HEK293 (cell line): Measurements from ENCODE around the gene TMEM229B.

Experiments
- ATF2 ChIP-seq: fragments of 450-650 bp; formaldehyde crosslinking; IDR thresholded peaks from 2 replicates; pipeline ENCODE4 v1.5.1; 2016; ENCODE audit warnings: missing biosample characterization, missing genetic modification characterization, low read depth
- ZNF423 ChIP-seq: fragments of 450-650 bp; formaldehyde crosslinking; IDR thresholded peaks from 2 replicates; pipeline ENCODE4 v1.5.1; 2016; ENCODE audit warnings: missing biosample characterization, missing genetic modification characterization
- ZNF530 ChIP-seq: fragments of 450-650 bp; formaldehyde crosslinking; IDR thresholded peaks from 2 replicates; pipeline ENCODE4 v1.5.1; 2016; ENCODE audit warnings: low read depth, missing biosample characterization, missing genetic modification characterization
- ZNF600 ChIP-seq: fragments of 450-650 bp; formaldehyde crosslinking; IDR thresholded peaks from 2 replicates; pipeline ENCODE4 v1.5.1; 2016; ENCODE audit warnings: missing biosample characterization, missing genetic modification characterization
- TF ChIP-seq, protein P1 (sequence below): fragments of 450-650 bp; formaldehyde crosslinking; conservative IDR thresholded peaks from 2 replicates; pipeline ENCODE4 v1.5.1; 2016; ENCODE audit warnings: low read depth, missing biosample characterization, missing genetic modification characterization
- TF ChIP-seq, protein P2 (sequence below): fragments of 450-650 bp; formaldehyde crosslinking; IDR thresholded peaks from 2 replicates; pipeline ENCODE4 v1.5.1; 2016; ENCODE audit warnings: missing biosample characterization, missing genetic modification characterization
- TF ChIP-seq, protein P3 (sequence below): fragments of 450-650 bp; formaldehyde crosslinking; IDR thresholded peaks from 2 replicates; pipeline ENCODE4 v1.5.1; 2016; ENCODE audit warnings: missing biosample characterization, missing genetic modification characterization, borderline replicate concordance

DNA sequence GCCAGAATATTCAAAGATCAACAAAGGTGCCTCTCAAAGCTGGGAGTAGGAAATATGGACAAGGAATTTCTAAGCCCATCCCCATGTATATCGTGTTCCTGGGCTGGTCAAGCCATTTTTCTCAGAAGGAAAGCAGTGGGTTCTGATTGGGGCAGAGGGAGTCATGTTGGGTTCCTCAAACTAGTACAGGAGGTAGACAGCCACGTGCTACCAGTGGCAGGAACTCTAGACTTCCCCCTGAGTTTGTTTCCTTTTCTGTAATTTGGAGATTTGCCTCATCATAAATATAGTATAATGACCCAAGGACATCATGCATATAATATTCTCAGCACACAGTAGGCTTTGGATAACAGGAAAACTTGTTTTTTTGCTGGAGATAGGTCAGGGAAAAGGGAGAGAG lies 28.2 kb upstream of the TMEM229B start:
- TF ChIP-seq ZNF423 (no peak), ZNF600 (tag by site-specific recombination) (no peak), ZNF530 (no peak), ATF2 (tag by site-specific recombination) (no peak)
- TF ChIP-seq, protein P1, sequence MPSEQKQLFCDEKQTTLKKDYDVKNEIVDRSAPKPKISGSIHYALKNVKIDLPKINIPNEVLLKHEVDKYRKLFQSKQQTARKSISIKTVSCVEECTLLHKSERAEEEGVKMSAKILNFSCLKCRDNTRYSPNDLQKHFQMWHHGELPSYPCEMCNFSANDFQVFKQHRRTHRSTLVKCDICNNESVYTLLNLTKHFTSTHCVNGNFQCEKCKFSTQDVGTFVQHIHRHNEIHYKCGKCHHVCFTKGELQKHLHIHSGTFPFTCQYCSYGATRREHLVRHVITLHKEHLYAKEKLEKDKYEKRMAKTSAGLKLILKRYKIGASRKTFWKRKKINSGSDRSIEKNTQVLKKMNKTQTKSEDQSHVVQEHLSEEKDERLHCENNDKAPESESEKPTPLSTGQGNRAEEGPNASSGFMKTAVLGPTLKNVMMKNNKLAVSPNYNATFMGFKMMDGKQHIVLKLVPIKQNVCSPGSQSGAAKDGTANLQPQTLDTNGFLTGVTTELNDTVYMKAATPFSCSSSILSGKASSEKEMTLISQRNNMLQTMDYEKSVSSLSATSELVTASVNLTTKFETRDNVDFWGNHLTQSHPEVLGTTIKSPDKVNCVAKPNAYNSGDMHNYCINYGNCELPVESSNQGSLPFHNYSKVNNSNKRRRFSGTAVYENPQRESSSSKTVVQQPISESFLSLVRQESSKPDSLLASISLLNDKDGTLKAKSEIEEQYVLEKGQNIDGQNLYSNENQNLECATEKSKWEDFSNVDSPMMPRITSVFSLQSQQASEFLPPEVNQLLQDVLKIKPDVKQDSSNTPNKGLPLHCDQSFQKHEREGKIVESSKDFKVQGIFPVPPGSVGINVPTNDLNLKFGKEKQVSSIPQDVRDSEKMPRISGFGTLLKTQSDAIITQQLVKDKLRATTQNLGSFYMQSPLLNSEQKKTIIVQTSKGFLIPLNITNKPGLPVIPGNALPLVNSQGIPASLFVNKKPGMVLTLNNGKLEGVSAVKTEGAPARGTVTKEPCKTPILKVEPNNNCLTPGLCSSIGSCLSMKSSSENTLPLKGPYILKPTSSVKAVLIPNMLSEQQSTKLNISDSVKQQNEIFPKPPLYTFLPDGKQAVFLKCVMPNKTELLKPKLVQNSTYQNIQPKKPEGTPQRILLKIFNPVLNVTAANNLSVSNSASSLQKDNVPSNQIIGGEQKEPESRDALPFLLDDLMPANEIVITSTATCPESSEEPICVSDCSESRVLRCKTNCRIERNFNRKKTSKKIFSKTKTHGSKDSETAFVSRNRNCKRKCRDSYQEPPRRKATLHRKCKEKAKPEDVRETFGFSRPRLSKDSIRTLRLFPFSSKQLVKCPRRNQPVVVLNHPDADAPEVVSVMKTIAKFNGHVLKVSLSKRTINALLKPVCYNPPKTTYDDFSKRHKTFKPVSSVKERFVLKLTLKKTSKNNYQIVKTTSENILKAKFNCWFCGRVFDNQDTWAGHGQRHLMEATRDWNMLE (tag by site-specific recombination): no peak
- TF ChIP-seq, protein P2, sequence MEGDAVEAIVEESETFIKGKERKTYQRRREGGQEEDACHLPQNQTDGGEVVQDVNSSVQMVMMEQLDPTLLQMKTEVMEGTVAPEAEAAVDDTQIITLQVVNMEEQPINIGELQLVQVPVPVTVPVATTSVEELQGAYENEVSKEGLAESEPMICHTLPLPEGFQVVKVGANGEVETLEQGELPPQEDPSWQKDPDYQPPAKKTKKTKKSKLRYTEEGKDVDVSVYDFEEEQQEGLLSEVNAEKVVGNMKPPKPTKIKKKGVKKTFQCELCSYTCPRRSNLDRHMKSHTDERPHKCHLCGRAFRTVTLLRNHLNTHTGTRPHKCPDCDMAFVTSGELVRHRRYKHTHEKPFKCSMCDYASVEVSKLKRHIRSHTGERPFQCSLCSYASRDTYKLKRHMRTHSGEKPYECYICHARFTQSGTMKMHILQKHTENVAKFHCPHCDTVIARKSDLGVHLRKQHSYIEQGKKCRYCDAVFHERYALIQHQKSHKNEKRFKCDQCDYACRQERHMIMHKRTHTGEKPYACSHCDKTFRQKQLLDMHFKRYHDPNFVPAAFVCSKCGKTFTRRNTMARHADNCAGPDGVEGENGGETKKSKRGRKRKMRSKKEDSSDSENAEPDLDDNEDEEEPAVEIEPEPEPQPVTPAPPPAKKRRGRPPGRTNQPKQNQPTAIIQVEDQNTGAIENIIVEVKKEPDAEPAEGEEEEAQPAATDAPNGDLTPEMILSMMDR: no peak
- TF ChIP-seq, protein P3, sequence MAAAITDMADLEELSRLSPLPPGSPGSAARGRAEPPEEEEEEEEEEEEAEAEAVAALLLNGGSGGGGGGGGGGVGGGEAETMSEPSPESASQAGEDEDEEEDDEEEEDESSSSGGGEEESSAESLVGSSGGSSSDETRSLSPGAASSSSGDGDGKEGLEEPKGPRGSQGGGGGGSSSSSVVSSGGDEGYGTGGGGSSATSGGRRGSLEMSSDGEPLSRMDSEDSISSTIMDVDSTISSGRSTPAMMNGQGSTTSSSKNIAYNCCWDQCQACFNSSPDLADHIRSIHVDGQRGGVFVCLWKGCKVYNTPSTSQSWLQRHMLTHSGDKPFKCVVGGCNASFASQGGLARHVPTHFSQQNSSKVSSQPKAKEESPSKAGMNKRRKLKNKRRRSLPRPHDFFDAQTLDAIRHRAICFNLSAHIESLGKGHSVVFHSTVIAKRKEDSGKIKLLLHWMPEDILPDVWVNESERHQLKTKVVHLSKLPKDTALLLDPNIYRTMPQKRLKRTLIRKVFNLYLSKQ (tag by site-specific recombination): no peak
